NCI-H2029 (cell line): ENCODE results near the gene BACH2.
"Not testable (repeated sequence)": the region's sequence is repeated elsewhere in the genome, so short reads cannot be mapped to it uniquely, and the experiment has no call there.

Experiments
- DNase-seq: peaks from one replicate; lab custom pipeline; 2025; lab: John Stamatoyannopoulos, UW

Gene BACH2

GRCh38 chr6:90301816-90302215 lies 5.2 kb upstream of the BACH2 start:
- no peak for DNase-seq

GRCh38 chr6:90298459-90299053 lies 1.9 kb upstream of the BACH2 start:
- DNase-seq = no peak

- no peak for DNase-seq
Measured at GRCh38 chr6:90297867-90298381, 1.3 kb upstream of the BACH2 start.

- no peak for DNase-seq
Measured at GRCh38 chr6:90297115-90297866, 648 bp upstream of the BACH2 start.

GRCh38 chr6:90295854-90296340 lies 746 bp downstream of the BACH2 start:
- peak; percentile 32 for DNase-seq

GRCh38 chr6:90294989-90295853 lies 1.4 kb downstream of the BACH2 start:
- DNase-seq = peak; percentile 17

- no peak for DNase-seq
Measured at GRCh38 chr6:90294614-90294988, 2.0 kb downstream of the BACH2 start.

GRCh38 chr6:90294008-90294511 lies 2.6 kb downstream of the BACH2 start:
- no peak for DNase-seq

GRCh38 chr6:90293319-90293953 lies 3.2 kb downstream of the BACH2 start:
- no peak for DNase-seq

GRCh38 chr6:90291565-90291964 lies 5.1 kb downstream of the BACH2 start:
- no peak for DNase-seq

- no peak for DNase-seq
Measured at GRCh38 chr6:90290811-90291420, 5.7 kb downstream of the BACH2 start.

GRCh38 chr6:90289902-90290301 lies 6.7 kb downstream of the BACH2 start:
- no peak for DNase-seq

- DNase-seq = no peak
Measured at GRCh38 chr6:90288404-90288803, 8.2 kb downstream of the BACH2 start.

GRCh38 chr6:90286884-90287488 lies 9.7 kb downstream of the BACH2 start:
- DNase-seq = peak; percentile 14

GRCh38 chr6:90285611-90286381 lies 10.8 kb downstream of the BACH2 start:
- DNase-seq = no peak

- no peak for DNase-seq
Measured at GRCh38 chr6:90285042-90285481, 11.6 kb downstream of the BACH2 start.

GRCh38 chr6:90284236-90285041 lies 12.2 kb downstream of the BACH2 start:
- DNase-seq = no peak

- DNase-seq = not testable (repeated sequence)
Measured at GRCh38 chr6:90282265-90282664, 14.4 kb downstream of the BACH2 start.

GRCh38 chr6:90278129-90278528 lies 18.5 kb downstream of the BACH2 start:
- DNase-seq = no peak
